Endothelial cell of umbilical vein (primary cell): ENCODE results near the gene ROPN1L.

ENCODE experiments used
- EZH2 ChIP-seq: IDR thresholded peaks from 2 replicates; pipeline ENCODE4 v1.6.1; 2012; ENCODE audit warnings: borderline replicate concordance, low read depth, mild to moderate bottlenecking, moderate library complexity, low read length, inconsistent platforms; ENCODE audit not compliant: severe bottlenecking
- FOS ChIP-seq: IDR thresholded peaks from 2 replicates; pipeline ENCODE4 v1.6.1; 2011; ENCODE audit warnings: mild to moderate bottlenecking, low read length, moderate library complexity, borderline replicate concordance; ENCODE audit not compliant: insufficient read depth
- GATA2 ChIP-seq: IDR thresholded peaks from 2 replicates; pipeline ENCODE4 v1.7.0; 2011; ENCODE audit warnings: low read depth, mild to moderate bottlenecking, moderate library complexity, mixed read lengths, low read length; ENCODE audit not compliant: insufficient read length, insufficient read depth
- MYC ChIP-seq: IDR thresholded peaks from one replicate; pipeline ENCODE4 v1.6.1; 2011; ENCODE audit warnings: mild to moderate bottlenecking, low read depth, low read length
- POLR2A ChIP-seq: IDR thresholded peaks from 2 replicates; pipeline ENCODE4 v1.6.1; 2012; ENCODE audit warnings: low read depth, mild to moderate bottlenecking, control low read depth, low read length
- POLR2AphosphoS5 ChIP-seq: IDR thresholded peaks from 2 replicates; pipeline ENCODE4 v1.6.1; 2012; ENCODE audit warnings: low read depth, mild to moderate bottlenecking, control low read depth, low read length, moderate library complexity; ENCODE audit not compliant: insufficient read depth
- TF ChIP-seq, protein P1 (sequence below), 2 donors: IDR thresholded peaks; 1 replicate in 1 of 2; 2 replicates in 1 of 2; pipeline ENCODE4 v1.5.1; 2011; ENCODE audit warnings: low read length in 2 of 2, mild to moderate bottlenecking in 2 of 2, moderate library complexity in 2 of 2, control low read depth in 1 of 2, inconsistent platforms in 1 of 2, low read depth in 1 of 2; ENCODE audit not compliant: insufficient read depth in 1 of 2; ENCODE audit errors: extremely low read depth in 1 of 2
- TF ChIP-seq, protein P2 (sequence below): IDR thresholded peaks from 2 replicates; pipeline ENCODE4 v1.6.1; 2011; ENCODE audit not compliant: insufficient read depth, insufficient read length

DNA sequence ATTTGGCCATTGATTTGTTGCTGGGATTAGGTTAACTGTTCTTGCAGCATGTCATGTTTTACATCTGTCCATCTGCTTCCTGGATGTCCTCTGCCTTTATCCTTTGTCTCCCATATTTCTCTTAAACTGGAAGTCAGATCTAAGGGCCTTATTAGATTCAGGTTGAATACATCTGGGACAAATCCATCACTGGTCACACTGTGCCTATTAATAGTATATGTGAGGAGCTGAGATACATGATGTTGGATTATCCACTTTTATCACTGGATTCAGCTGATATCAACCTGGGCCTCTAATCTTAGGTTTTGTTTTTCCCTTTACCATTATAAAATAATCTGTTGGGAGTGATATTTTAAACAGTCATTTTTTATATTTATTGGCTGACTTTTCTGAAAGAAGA lies 41.8 kb upstream of the ROPN1L start:
- TF ChIP-seq POLR2A (no peak), POLR2AphosphoS5 (no peak), MYC (no peak), EZH2 (no peak), FOS (no peak), GATA2 (no peak)
- TF ChIP-seq, protein P1, sequence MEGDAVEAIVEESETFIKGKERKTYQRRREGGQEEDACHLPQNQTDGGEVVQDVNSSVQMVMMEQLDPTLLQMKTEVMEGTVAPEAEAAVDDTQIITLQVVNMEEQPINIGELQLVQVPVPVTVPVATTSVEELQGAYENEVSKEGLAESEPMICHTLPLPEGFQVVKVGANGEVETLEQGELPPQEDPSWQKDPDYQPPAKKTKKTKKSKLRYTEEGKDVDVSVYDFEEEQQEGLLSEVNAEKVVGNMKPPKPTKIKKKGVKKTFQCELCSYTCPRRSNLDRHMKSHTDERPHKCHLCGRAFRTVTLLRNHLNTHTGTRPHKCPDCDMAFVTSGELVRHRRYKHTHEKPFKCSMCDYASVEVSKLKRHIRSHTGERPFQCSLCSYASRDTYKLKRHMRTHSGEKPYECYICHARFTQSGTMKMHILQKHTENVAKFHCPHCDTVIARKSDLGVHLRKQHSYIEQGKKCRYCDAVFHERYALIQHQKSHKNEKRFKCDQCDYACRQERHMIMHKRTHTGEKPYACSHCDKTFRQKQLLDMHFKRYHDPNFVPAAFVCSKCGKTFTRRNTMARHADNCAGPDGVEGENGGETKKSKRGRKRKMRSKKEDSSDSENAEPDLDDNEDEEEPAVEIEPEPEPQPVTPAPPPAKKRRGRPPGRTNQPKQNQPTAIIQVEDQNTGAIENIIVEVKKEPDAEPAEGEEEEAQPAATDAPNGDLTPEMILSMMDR (IDR thresholded peaks at IDR 0.05; ENCODE audit: extremely low read depth in 1 of 2, insufficient read depth in 1 of 2, low read depth in 1 of 2, low read length in 2 of 2), result no peak
- TF ChIP-seq, protein P2, sequence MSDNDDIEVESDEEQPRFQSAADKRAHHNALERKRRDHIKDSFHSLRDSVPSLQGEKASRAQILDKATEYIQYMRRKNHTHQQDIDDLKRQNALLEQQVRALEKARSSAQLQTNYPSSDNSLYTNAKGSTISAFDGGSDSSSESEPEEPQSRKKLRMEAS, result no peak
